Activated CD4-positive, alpha-beta T cell treated with anti-CD3 and anti-CD28 coated beads, Interleukin-2, amount 50 U/mL, for 24 hours (primary cell): Measurements from ENCODE around the gene TLNRD1.

Experiments
- DNase-seq, 2 donors: peaks; one replicate each; pipeline ENCODE4 v3.0.0-alpha.2; 2020; ENCODE audit warnings: low read depth in 1 of 2, low spot score in 1 of 2

The TLNRD1 gene

DNA sequence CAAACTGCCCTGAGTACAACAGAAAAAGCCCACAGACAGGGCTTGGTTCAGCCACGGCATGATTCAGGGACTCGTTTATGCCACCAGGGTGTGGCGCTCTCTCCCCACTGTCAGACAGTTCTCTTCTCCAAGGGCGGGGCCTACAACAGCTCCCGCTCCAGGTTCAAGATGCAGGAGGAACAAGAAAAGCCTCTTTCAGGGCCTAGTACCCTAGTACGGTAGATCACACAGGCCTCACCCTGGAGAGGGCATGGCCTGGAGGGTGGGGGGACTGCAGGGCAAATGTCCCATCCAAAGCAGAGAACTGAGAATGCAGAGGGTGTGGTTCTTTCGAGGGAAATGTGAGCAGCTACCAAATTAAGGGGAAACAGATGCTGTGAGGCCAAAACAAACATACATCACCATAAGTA is 23.1 kb upstream of the TLNRD1 start:
- DNase-seq, result no peak

DNA sequence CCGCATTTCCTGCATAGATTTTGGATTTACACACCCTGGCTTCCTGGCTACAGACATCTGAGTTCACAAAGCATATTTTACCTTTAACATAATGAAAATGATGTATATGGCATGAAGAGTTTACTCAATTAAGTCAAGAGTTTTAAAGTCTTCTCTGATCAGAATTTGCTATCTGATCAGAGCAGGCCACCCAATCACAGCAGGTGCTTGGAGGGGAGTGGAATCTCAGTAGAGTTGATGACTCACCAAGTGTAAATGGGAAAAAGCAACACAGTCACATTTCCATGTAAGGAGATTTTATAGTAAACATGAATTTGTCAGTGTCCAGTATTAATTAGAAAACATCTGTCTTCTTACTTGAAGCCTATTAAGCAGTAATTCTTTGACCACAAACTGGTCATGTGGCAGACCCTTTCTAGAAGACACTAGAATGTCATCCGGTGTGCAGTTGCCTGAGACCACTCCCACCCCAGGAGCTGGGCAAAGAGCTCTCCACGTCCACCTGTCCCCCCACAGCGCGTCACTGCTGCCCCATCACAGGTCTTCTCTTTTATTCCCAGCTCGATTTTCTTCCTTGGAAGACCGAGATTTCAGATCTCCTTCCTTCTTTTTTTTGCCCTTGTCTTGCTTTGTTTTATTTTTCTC is 21.9 kb upstream of the TLNRD1 start:
- DNase-seq, result no peak

DNA sequence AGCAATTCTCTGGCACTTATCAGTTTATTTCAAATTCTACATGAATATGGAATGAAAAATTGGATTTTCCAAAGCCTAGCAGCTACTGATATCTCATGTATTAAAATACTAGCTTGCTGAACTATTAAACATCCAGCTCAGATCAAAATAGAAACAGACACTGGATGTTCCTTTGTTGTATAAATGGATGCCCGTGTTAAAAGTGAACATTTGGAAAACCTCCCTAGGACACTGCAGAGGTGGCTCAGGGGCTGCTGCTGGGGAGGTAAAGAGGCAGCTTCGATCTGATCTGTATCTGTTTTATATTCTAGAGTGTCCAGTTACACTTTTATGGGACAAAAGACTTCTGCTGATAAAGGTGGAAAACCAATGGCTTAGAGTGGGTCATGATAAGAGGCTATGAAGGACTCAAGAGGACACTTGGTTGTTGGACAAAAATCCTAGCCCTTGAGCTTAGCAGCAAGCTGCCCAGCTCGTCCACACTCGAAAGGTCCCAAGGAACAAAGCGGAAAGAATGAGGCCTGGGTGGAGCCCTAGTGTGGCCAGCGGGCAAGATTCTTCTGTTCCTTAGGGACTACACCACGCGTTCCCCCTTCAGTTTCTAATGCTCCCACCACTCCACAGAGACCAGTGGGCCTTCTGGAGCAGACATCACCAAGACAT is 21.1 kb upstream of the TLNRD1 start:
- no peak for DNase-seq

DNA sequence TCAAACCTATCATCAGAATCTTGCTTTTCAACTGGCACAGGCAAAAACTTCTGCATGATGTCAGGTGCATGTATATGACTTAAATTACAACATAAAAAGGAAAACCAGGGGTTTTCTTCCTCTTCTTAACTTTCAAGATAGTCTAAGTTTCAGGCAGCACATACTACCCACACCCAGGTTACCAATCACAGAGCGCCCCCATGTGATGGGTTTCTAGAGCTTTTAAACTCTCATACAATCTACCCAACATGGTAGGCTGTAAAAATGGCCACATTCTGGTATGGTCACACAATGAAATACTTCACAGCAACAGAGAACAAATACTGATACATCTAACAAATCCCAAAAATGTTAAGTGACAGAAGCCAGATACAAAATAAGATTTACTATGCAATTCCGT is 18.5 kb upstream of the TLNRD1 start:
- no peak for DNase-seq

DNA sequence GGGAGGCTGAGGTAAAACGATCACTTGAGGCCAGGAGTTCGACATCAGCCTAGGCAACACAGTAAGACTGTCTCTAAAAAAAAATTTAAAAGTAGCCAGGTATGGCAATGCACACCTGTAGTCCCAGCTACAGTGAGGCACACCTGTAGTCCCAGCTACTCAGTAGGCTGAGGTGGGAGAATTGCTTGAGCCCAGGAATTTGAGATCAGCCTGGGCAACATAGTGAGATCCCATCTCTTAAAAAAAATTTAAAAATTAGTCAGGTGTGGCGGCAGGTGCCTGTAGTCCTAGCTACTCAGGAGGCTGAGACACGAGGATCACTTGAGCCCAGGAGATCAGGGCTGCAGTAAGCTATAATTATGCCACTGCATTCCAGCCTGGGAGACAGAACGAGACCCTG is 17.9 kb upstream of the TLNRD1 start:
- DNase-seq, result no peak

DNA sequence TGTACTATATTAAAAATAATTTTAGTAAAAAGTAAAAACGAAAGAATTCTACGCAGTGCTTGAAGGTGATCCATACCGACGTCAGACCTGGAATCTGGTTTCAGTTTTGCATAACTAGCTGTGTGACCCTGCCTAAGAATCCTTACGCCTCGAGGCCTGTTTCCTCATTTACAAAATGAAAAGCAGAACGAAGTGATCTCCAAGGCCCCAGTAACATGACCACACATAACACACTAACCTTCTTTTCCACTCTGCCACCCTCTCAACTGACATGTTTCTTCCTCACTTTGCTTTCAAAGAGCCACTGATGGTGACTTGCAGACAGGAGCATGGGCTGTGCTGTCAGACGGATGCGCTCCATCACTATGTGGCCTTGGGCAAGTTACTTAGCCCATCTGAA is 15.9 kb upstream of the TLNRD1 start:
- no peak for DNase-seq

DNA sequence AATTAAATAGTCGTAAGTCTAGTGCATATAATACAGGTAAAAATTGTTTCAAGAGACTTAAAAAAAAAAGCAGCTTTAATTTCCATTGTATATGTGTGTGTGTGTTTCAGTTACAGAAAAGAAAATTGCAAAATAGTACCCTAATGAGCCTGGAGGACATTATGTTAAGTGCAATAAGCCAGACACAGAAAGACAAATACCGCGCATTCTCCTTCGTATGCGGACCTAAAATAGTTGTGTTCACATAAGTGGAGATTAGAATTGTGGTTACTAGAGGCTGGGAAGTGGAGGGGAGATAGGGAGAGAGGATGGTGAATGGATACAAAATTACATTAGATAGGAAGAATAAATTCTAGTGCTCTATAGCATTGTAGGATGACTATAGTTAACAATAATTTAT is 14.7 kb upstream of the TLNRD1 start:
- no peak for DNase-seq

DNA sequence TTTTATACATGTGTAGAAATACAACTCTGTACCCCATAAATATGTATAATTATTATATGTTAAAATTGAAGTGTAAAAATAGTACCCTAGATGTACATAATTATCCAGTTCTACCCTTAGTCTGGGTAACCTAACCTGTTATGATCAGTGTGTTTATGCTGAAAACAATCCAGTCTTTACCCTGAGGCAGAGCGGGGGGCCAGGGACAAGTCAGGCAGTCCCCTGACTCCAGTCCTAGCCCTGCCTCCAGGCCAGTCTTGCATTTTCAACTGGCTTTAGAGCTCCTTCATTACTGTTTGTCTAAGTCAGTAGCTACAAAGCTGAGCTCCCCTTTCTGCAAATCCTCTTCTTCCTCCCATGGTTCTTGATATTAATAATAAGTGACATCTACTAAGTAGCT is 14.2 kb upstream of the TLNRD1 start:
- DNase-seq, result no peak

DNA sequence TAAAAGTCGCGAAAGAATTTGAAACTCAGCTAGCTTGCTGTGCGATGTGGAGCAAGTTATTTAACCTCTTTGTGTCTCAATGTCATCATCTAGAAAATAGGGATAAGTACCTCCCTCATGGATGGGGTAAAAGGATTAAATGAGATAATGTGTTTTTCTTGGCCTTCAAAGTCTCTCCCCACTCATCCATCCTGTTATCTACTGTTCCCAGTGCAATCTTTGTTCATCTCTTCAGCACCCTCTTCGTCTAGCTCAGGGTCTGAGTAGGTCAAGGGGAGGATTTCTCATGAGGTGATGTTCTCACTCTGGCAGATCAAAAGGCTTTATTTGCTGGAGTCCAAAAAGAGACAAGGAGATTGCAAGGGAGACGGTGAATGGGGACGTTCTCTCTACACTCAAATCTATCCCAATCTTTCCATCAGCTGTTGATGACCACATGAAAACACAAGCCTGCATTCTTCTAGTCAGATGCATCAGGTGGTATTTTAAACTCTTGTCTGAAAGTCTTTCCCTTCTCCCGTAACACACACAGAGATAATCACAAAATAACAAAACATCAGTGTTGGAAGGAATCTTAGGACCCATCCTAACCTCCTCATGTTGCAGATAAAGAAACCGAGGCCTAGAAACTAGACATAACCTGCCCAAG is 12.5 kb upstream of the TLNRD1 start:
- DNase-seq, result no peak

DNA sequence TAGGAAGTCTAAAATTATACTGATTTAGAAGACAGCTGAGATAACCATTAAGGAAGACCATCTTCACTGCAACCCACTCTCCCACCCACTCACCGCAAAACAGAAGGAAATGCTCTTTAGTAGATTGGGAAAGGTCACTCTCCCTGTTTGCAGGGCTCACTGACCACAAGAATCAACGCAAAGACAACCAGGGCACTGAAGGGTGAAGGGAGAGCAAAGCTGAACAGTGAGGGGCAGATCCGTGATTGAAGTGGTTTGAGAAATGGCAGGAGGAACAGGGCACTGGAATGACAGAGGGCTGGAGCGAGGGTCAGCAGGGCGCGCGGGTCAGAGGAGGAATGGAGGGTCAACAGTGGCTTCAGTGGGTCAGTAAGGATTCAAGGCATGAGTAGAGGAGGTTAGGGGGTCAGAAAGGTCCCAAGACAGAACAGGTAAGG is 11.6 kb upstream of the TLNRD1 start:
- DNase-seq, result no peak

DNA sequence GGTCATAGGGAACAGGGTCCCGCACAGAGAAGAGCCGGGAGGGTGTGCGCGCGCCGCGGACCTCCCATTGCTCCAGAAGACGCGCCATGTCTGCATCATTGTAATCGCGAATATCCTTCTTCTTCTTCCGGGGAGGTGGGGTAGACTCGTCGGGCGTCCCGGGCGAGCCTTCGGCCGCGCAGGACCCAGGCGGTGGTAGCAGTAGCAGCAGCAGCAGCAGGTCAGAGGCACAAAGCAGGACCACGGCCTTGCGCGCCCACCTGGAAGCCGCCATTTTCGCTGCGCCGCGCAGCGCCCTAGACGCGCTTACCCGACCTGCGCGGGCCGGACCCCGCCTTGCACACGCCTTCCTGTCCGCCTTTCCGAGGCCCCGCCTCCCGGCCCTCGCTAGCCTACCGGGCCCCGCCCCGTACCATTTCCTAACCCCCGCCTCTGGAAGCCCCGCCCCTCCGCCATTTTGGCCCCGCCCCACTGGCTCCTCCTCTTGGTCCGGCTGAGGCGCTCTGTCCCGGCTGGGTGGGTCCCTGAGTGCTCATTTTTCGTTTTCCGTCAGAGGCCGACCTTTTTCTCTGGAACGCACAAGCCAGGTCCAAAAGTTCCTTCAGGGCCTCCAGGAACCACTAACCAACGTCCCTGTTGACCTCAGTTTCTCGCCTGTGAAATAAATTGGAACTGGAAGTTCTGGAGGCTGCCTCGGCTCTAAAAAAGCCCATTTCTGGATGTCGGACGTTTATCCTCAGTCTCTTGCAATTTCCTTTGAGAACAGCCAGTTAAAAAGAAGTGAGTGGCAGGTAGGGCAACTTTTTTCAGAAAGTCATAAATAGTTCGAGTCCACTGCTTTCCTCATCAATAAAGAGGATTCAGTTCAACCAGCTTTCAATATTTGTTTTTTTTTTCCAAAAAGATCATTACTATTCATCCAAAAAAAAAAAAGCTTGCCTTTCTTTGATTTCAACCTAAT is 10.9 kb upstream of the TLNRD1 start, which contains the start of gene MESD:
TSS of gene MESD (minus strand) at position 302 of the 961 bp plus-strand sequence. CDS start at position 274, 28 bp downstream.
- peak; percentile 95 to 97 for DNase-seq

DNA sequence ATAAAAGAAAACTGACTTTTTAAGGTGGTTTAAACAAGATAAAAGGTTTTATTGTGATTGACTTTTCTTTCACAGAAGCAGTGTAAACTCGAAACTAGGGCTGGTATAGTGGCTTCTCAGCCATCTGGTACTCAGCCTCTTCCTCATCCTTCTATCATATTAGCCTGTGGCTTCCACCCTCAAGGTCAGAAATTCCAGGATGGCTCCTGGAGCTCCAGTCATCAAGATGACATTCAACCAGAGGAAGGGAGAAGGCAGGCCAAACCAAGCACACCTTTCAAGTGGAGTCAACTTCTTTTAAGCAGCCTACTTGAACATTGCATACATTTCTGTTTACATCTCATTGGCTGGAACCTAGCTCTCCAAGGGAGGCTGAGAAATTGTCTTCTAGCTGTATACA is 9.8 kb upstream of the TLNRD1 start:
- no peak for DNase-seq

DNA sequence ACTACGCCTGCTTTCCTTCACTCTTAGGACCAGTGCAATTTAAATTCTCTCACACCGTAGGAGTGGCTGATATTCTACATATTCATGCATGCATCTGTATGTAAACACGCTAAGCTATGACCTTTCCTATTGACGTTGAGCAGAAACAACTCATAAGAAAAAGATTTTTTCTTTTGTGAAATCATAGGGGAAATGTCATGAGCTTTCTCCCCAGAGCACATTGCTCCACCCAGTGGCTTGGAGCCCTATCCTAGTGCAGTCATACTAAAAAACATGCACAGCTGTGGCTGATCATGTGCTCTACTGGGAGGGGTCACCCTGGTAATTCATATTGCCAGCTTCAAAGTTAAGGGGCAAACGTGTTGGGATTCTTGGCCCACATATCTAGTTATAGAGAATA is 9.3 kb upstream of the TLNRD1 start:
- DNase-seq, result no peak

DNA sequence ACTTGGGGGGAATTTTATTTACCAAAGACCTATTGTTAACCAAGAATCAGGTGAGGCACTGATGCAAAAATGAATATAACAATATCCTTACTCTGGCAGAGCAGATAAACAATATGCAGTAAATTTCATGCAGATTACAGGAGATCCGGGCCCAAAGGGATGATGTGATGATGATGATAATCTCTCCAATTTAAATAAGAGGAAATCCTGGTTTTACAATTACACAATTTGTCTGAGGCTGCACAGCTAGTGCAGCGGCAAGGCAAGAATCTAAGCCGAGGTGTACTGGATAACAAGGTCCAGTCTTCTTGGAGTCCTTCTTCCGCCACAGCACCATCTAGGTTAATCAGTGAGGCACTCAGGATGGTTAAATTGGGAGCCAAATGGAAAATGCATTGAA is 8.7 kb upstream of the TLNRD1 start:
- no peak for DNase-seq

DNA sequence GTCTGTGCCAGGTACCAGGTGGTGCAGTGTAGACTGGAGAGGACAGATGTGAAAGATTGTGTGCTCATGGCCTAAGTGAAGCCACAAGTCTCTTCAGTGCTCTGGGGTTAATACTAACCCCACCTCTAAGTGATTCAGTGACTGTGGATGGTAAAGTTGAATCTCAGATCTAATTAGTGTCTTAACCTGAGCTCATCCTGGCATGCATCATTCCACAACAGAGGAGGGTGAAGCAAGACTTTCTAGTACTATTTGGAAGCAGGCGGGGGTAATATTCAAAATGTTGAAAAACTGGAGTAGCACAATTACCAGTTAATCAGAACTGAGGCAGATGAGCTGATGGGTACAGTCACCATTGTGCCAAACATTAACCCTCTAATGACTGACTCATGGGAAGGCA is 8.3 kb upstream of the TLNRD1 start:
- no peak for DNase-seq

DNA sequence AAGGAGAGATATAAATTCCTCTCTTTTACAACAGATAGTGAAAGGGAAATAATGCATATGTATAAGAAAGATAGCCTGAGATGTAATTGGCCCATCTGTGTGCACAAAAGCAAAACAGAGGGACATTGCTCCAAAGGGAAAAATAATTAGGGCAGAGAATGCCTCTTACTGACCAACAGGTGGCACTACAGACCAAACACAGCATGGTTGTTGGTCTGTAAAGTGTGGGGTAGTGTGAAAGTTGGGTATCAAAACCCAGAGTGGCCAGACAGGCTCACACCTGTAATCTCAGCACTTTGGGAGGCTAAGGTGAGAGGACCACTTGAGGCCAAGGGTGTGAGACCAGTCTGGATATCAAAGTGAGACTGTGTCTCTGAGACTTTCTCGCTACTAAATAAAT is 4.5 kb upstream of the TLNRD1 start:
- DNase-seq, result no peak

DNA sequence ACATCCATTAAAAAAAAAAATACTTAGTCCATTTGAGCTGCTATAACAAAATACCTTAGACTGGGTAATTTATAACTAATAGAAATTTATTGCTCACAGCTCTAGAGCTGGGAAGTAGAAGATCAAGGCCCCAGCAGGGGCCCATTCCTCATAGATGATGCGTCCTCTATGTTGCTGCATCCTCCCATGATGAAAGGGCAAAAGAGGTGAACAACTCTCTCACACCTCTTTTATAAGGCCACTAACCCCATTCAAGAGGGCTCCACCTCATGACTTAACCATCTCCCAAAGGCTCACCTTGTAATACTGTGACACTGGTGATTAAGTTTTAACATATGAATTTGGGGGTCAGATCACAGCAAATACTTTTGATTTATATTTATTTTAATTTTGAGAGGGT is 3.0 kb upstream of the TLNRD1 start:
- no peak for DNase-seq

DNA sequence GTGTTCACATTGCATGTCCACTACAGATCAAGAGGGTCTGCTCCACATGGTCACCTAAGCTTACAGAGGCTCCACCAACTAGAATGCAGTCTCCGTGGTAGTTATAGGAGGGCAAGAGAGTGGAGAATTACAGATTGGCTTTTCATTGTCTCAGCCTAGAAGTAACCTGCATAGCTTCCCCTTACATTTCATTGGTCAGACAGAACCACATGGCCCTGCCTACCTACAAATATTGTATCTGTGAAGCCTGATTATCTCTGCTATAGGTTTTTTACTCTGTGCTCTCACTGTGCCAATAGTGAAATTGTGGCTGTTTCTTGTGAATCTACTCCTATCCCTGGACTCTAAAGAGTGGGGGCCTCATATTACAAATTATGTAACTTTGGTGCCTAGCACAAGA is 2.5 kb upstream of the TLNRD1 start:
- no peak for DNase-seq

DNA sequence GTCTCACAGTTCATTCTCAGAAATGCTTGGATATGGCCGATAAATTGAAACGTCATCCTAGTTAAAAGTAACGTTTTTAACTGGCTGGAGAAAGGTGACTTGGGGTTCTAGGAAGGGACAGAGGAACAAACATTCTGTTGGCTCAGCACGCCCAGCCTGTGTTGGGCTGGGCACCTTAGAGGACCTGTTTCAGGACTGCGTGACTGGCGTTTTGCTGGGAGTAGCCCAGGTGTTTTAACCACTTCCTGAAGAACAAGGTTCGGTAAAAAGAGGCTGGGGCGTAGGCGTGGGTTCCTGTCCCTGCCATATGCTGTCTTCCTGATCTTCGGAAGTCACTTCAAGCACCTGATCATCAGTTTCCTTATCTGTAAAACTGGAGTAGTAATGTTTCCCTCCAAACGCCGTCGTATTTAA is 1.1 kb upstream of the TLNRD1 start:
- peak; percentile 26 to 44 for DNase-seq

DNA sequence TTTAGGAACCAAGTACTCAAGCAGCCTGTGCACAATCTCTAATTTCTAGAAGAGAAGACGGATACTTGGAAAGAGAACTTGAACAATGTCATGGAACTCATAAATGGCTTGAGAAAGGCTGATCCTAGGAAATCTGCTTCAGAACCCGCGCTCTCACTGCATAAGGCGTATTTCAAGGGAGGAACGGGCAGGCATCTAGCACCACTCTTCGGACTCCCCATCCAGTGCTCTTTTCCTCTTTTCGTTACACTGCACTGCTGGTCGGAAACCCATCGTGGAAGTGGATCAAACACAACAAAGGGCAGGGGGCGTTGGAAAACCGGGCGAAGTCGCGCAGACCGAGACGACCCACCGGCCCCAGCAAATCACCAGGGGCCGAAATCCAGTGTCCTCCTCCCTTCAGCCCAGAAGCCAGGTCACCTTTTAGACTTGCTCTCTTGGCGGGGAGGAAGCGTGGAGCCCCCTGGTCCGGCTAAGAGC is 539 bp upstream of the TLNRD1 start:
- DNase-seq, result no peak
